Stimulated activated CD4-positive, alpha-beta T cell treated with anti-CD3 and anti-CD28 coated beads, Interleukin-2, amount 100 ng/mL, for 4 hours (primary cell): Measurements from ENCODE around the gene UBASH3A.
"Not testable (repeated sequence)": the region's sequence is repeated elsewhere in the genome, so short reads cannot be mapped to it uniquely, and the experiment has no call there.

Experiments used
- DNase-seq: peaks from one replicate; pipeline ENCODE4 v3.0.0-alpha.2; 2020; ENCODE audit warnings: low read depth

The UBASH3A gene

GRCh38 chr21:42390696-42391095, 13.0 kb upstream of the UBASH3A start:
- no peak for DNase-seq

- DNase-seq: no peak
These were observed 12.4 kb upstream of the UBASH3A start for GRCh38 chr21:42391297-42391696.

GRCh38 chr21:42392731-42393442, 10.8 kb upstream of the UBASH3A start:
- DNase-seq: no peak

GRCh38 chr21:42393443-42393950, 10.2 kb upstream of the UBASH3A start:
- DNase-seq: no peak

GRCh38 chr21:42395302-42395701, 8.4 kb upstream of the UBASH3A start:
- no peak for DNase-seq

GRCh38 chr21:42395905-42396651, 7.6 kb upstream of the UBASH3A start, which contains the start of gene TMPRSS3:
Gene TMPRSS3 (minus strand): TSS chr21:42396052. CDS start chr21:42395417, 635 bp downstream.
- DNase-seq: no peak

GRCh38 chr21:42396799-42397745, 6.6 kb upstream of the UBASH3A start:
- DNase-seq: no peak

- no peak for DNase-seq
These were observed 5.8 kb upstream of the UBASH3A start for GRCh38 chr21:42397746-42398394.

- DNase-seq: no peak
These were observed 5.2 kb upstream of the UBASH3A start for GRCh38 chr21:42398436-42399028.

- DNase-seq: no peak
These were observed 3.2 kb upstream of the UBASH3A start for GRCh38 chr21:42400525-42400924.

- DNase-seq: no peak
These were observed 2.5 kb upstream of the UBASH3A start for GRCh38 chr21:42401154-42401553.

GRCh38 chr21:42401820-42402251, 1.9 kb upstream of the UBASH3A start:
- DNase-seq: no peak

GRCh38 chr21:42404539-42404938, 837 bp downstream of the UBASH3A start:
- DNase-seq: no peak

GRCh38 chr21:42405064-42406013, 1.6 kb downstream of the UBASH3A start:
- DNase-seq: no peak

- DNase-seq: no peak
These were observed 2.5 kb downstream of the UBASH3A start for GRCh38 chr21:42406201-42406621.

- no peak for DNase-seq
These were observed 3.2 kb downstream of the UBASH3A start for GRCh38 chr21:42406866-42407265.

- no peak for DNase-seq
These were observed 3.8 kb downstream of the UBASH3A start for GRCh38 chr21:42407476-42407875.

- DNase-seq: not testable (repeated sequence)
These were observed 5.0 kb downstream of the UBASH3A start for GRCh38 chr21:42408718-42409117.

GRCh38 chr21:42409366-42409765, 5.7 kb downstream of the UBASH3A start:
- no peak for DNase-seq
